IMR-90 (cell line): ENCODE measurements around the gene TTC31. TPM values are rescaled to one million over a fixed set of nuclear protein-coding genes. Genes with fewer than 3 reads are reported as not detected.

Experiments
- ATAC-seq: fragments of 200-7000 bp; cut with Tn5 transposase; 2 replicates; pipeline ENCODE4 v1.9.1; 2020; ENCODE audit warnings: low read depth, mild to moderate bottlenecking, moderate library complexity
- BruUV-seq: library from RNA; stranded (reverse); fragments of 400-500 nt; replicated peaks from 2 replicates; lab custom pipeline; 2021; lab: Mats Ljungman, UMichigan
- CTCF ChIA-PET: fragments of 300-600 bp; formaldehyde crosslinking; extraction: SDS; loops from one replicate; lab custom pipeline; 2021; ENCODE audit warnings: antibody characterized with exemption; lab: Yijun Ruan, JAX
- POLR2A ChIA-PET: fragments of 300-600 bp; sonication (Branson Sonifier 250); formaldehyde crosslinking; loops from one replicate; lab custom pipeline; 2022; ENCODE audit warnings: antibody characterized with exemption; ENCODE audit not compliant: unreplicated experiment; lab: Charles Lee
- DNase-seq: peaks from one replicate; pipeline ENCODE4 v3.0.0; 2013
- H2AFZ ChIP-seq: replicated peaks from 2 replicates; pipeline ENCODE3; 2013; ENCODE audit warnings: low read length, mild to moderate bottlenecking; ENCODE audit not compliant: poor library complexity
- H2AK5ac ChIP-seq: 2 replicates; pipeline ENCODE4 v1.6.1; 2013; ENCODE audit warnings: low read depth, low read length, inconsistent platforms
- H2AK9ac ChIP-seq: replicated peaks from 2 replicates; pipeline ENCODE3; 2013; ENCODE audit warnings: mild to moderate bottlenecking, low read depth, low read length, moderate library complexity; ENCODE audit not compliant: poor library complexity
- H2BK120ac ChIP-seq: 2 replicates; pipeline ENCODE4 v1.6.1; 2013; ENCODE audit warnings: low read depth, low read length, inconsistent platforms
- H2BK15ac ChIP-seq: 3 replicates; pipeline ENCODE4 v1.6.1; 2013; ENCODE audit warnings: low read depth, low read length, inconsistent platforms
- H2BK20ac ChIP-seq: 2 replicates; pipeline ENCODE4 v1.6.1; 2013; ENCODE audit warnings: low read depth, mild to moderate bottlenecking, inconsistent platforms, low read length, moderate library complexity
- H2BK5ac ChIP-seq: 2 replicates; pipeline ENCODE4 v1.6.1; 2013; ENCODE audit warnings: mild to moderate bottlenecking, low read depth, low read length, inconsistent platforms; ENCODE audit not compliant: poor library complexity, severe bottlenecking
- H3K14ac ChIP-seq: replicated peaks from 2 replicates; pipeline ENCODE4 v1.6.1; 2013; ENCODE audit warnings: low read depth, low read length, inconsistent platforms
- H3K18ac ChIP-seq: 2 replicates; pipeline ENCODE4 v1.6.1; 2013; ENCODE audit warnings: low read depth, low read length, control low read depth
- H3K23ac ChIP-seq: 2 replicates; pipeline ENCODE4 v1.6.1; 2013; ENCODE audit warnings: low read depth, low read length, inconsistent platforms
- H3K27ac ChIP-seq: 2 replicates; pipeline ENCODE4 v1.5.1; 2013; ENCODE audit warnings: mild to moderate bottlenecking, control low read depth, low read length; ENCODE audit not compliant: insufficient read depth
- H3K27me3 ChIP-seq: 2 replicates; pipeline ENCODE4 v1.6.1; 2013; ENCODE audit warnings: low read length; ENCODE audit not compliant: control insufficient read depth, insufficient read depth
- H3K36me3 ChIP-seq: 2 replicates; pipeline ENCODE4 v1.6.1; 2013; ENCODE audit warnings: low read length, mixed read lengths; ENCODE audit not compliant: control insufficient read depth, insufficient read depth
- H3K4ac ChIP-seq: 2 replicates; pipeline ENCODE4 v1.6.1; 2013; ENCODE audit warnings: low read depth, low read length, inconsistent platforms
- H3K4me1 ChIP-seq: 2 replicates; pipeline ENCODE4 v1.6.1; 2013; ENCODE audit warnings: low read length, mixed read lengths; ENCODE audit not compliant: control insufficient read depth, insufficient read depth
- H3K4me2 ChIP-seq: 2 replicates; pipeline ENCODE4 v1.6.1; 2013; ENCODE audit warnings: low read depth, mild to moderate bottlenecking, control low read depth, low read length, moderate library complexity
- H3K4me3 ChIP-seq: 2 replicates; pipeline ENCODE4 v1.5.1; 2013; ENCODE audit warnings: low read depth, mild to moderate bottlenecking, control low read depth, low read length, moderate library complexity; ENCODE audit not compliant: insufficient read depth
- H3K56ac ChIP-seq: 2 replicates; pipeline ENCODE4 v1.6.1; 2013; ENCODE audit warnings: low read length, inconsistent platforms; ENCODE audit not compliant: insufficient read depth; ENCODE audit errors: extremely low read depth
- H3K79me1 ChIP-seq, 2 experiments: 2 replicates each; pipeline ENCODE4 v1.6.1; 2013; ENCODE audit warnings: low read length in 2 of 2, inconsistent platforms in 1 of 2, low read depth in 1 of 2
- H3K9ac ChIP-seq: 2 replicates; pipeline ENCODE4 v1.6.1; 2013; ENCODE audit warnings: low read depth, low read length, control low read depth
- H3K9me1 ChIP-seq: 2 replicates; pipeline ENCODE4 v1.6.1; 2013; ENCODE audit warnings: low read length, inconsistent platforms; ENCODE audit not compliant: insufficient read depth
- H3K9me3 ChIP-seq: 2 replicates; pipeline ENCODE4 v1.6.1; 2013; ENCODE audit warnings: low read length; ENCODE audit not compliant: control insufficient read depth, insufficient read depth
- H4K20me1 ChIP-seq: 2 replicates; pipeline ENCODE4 v1.6.1; 2013; ENCODE audit warnings: low read length, inconsistent platforms; ENCODE audit not compliant: insufficient read depth
- H4K5ac ChIP-seq: 2 replicates; pipeline ENCODE4 v1.6.1; 2013; ENCODE audit warnings: mild to moderate bottlenecking, low read depth, low read length, control low read depth
- H4K8ac ChIP-seq, 2 experiments: 2 replicates each; pipeline ENCODE4 v1.6.1; 2013; ENCODE audit warnings: low read depth in 2 of 2, low read length in 2 of 2, control low read depth in 1 of 2, inconsistent platforms in 1 of 2
- H4K91ac ChIP-seq: 2 replicates; pipeline ENCODE4 v1.6.1; 2013; ENCODE audit warnings: low read depth, low read length, inconsistent platforms; ENCODE audit not compliant: insufficient read depth
- BHLHE40 ChIP-seq: fragments of 150-350 bp; IDR thresholded peaks from 2 replicates; pipeline ENCODE4 v1.6.1; 2016; ENCODE audit warnings: mild to moderate bottlenecking, low read depth, low read length
- CEBPB ChIP-seq: IDR thresholded peaks from 2 replicates; pipeline ENCODE4 v1.6.1; 2012; ENCODE audit warnings: low read depth, low read length, improper control_type of control experiment
- ELK1 ChIP-seq: fragments of 150-350 bp; IDR thresholded peaks from 2 replicates; pipeline ENCODE4 v1.6.1; 2016; ENCODE audit warnings: low read depth, mild to moderate bottlenecking, low read length, moderate library complexity, borderline replicate concordance
- FOS ChIP-seq: fragments of 150-350 bp; IDR thresholded peaks from 2 replicates; pipeline ENCODE4 v1.6.1; 2016; ENCODE audit warnings: low read depth, low read length
- MAFK ChIP-seq: IDR thresholded peaks from 2 replicates; pipeline ENCODE4 v1.6.1; 2012; ENCODE audit warnings: low read depth, low read length, improper control_type of control experiment
- MAZ ChIP-seq: IDR thresholded peaks from 2 replicates; pipeline ENCODE4 v1.6.1; 2012; ENCODE audit warnings: low read depth, mild to moderate bottlenecking, low read length, improper control_type of control experiment, moderate library complexity, borderline replicate concordance
- MXI1 ChIP-seq: IDR thresholded peaks from 2 replicates; pipeline ENCODE4 v1.6.1; 2012; ENCODE audit warnings: low read depth, mild to moderate bottlenecking, low read length, moderate library complexity, borderline replicate concordance
- NFE2L2 ChIP-seq: fragments of 150-350 bp; IDR thresholded peaks from 2 replicates; pipeline ENCODE4 v1.6.1; 2016; ENCODE audit warnings: low read depth, mild to moderate bottlenecking, low read length
- POLR2A ChIP-seq: IDR thresholded peaks from 2 replicates; pipeline ENCODE4 v1.6.1; 2012; ENCODE audit warnings: mild to moderate bottlenecking, low read depth, low read length
- RCOR1 ChIP-seq: IDR thresholded peaks from 2 replicates; pipeline ENCODE4 v1.6.1; 2012; ENCODE audit warnings: mild to moderate bottlenecking, low read length, improper control_type of control experiment; ENCODE audit not compliant: insufficient replicate concordance
- RFX5 ChIP-seq: IDR thresholded peaks from 2 replicates; pipeline ENCODE4 v1.8.0; 2012; ENCODE audit warnings: low read depth, mild to moderate bottlenecking, low read length, moderate library complexity
- SMC3 ChIP-seq: fragments of 150-350 bp; IDR thresholded peaks from 2 replicates; pipeline ENCODE4 v1.6.1; 2016; ENCODE audit warnings: low read depth, mild to moderate bottlenecking, antibody characterized with exemption, low read length, moderate library complexity
- USF2 ChIP-seq: fragments of 150-350 bp; IDR thresholded peaks from 2 replicates; pipeline ENCODE4 v1.6.1; 2017; ENCODE audit warnings: mild to moderate bottlenecking, antibody characterized with exemption, low read length, low read depth
- WGBS, 2 experiments: methylation state at CpG; one replicate each; pipeline versions ENCODE4 v1.1.5 to v1.1.7; 2013; ENCODE audit warnings: missing lambda C conversion rate in 2 of 2; ENCODE audit not compliant: insufficient read length in 1 of 2; ENCODE audit errors: extremely low coverage in 2 of 2; 5-methylcytosine and 5-hydroxymethylcytosine counted together
- dilution Hi-C: fragments of 300-500 bp; cut with HindIII; formaldehyde crosslinking; loops from one replicate; pipeline ENCODE4 v1.14.3; 2018; ENCODE audit warnings: low sequenced_read_pairs; ENCODE audit not compliant: unreplicated experiment
- in situ Hi-C: fragments of 300-500 bp; cut with MboI; formaldehyde crosslinking; loops from 3 replicates; pipeline ENCODE4 v1.14.3; 2019; ENCODE audit warnings: low sequenced_read_pairs, inconsistent platforms, mixed read lengths
- intact Hi-C: fragments of 100-400 bp; cut with micrococcal nuclease; formaldehyde crosslinking; loops from 2 replicates; pipeline ENCODE4 v1.10.0; 2022
- polyA plus RNA-seq, 3 experiments: library from polyadenylated mRNA; depleted of rRNA; stranded (reverse); fragments of >200 nt; gene quantifications; 2 replicates each; pipeline ENCODE4 v1.2.3, GENCODE V29; 2012; ENCODE audit warnings: low replicate concordance in 1 of 3
- total RNA-seq: library from RNA; depleted of rRNA; stranded (reverse); fragments of >200 nt; gene quantifications from 2 replicates; pipeline ENCODE4 v1.2.3, GENCODE V29; 2012

The TTC31 gene
- total and polyA plus RNA-seq, 2 of the 4 experiments (the other 2 are of a cell fraction), result 6.3 to 18.8 TPM

- no peak overlapping the region for H2AK5ac ChIP-seq
- POLR2A ChIA-PET, result no interaction called here
- in situ Hi-C loops, result no loop called here
Measured at GRCh38 chr2:74535440-74535965, 52.6 kb downstream of the TTC31 start.

More at GRCh38 chr2:74535440-74535965, 52.6 kb downstream of the TTC31 start:
- Histone ChIP-seq H2BK5ac (no peak overlapping the region), H4K5ac (no peak overlapping the region), H2BK15ac (no peak overlapping the region), H3K9me1 (peaks cover 9% of the 10 kb centered on the region), H4K8ac (no peak overlapping the region), H3K56ac (no peak overlapping the region), H3K4me3 (no peak overlapping the region), H3K23ac (no peak overlapping the region), H4K20me1 (no peaks in the 10 kb centered on the region), H2BK120ac (no peak overlapping the region), H3K36me3 (peaks cover 29% of the 10 kb centered on the region), H3K27ac (no peak overlapping the region), H3K4me1 (peaks cover 7% of the 10 kb centered on the region), H2BK20ac (no peak overlapping the region), H2AK9ac (no peak overlapping the region), H3K18ac (no peak overlapping the region), H2AFZ (no peak overlapping the region), H3K4ac (no peak overlapping the region), H4K91ac (no peak overlapping the region), H3K9me3 (no peaks in the 10 kb centered on the region), H3K9ac (no peak overlapping the region), H3K27me3 (no peaks in the 10 kb centered on the region), H3K79me1 (peaks cover 14 to 19% of the 10 kb centered on the region in 2 experiments), H3K14ac (no peak overlapping the region), H3K4me2 (no peak overlapping the region)
- ATAC-seq (no peak), DNase-seq (no peak)
- dilution Hi-C loops (no loop called here), intact Hi-C loops (no loop called here)
- CTCF ChIA-PET, result no interaction called here
- no peak for TF ChIP-seq SMC3
- no peak for TF ChIP-seq BHLHE40
- no peak for TF ChIP-seq MXI1
- no peak for TF ChIP-seq MAFK
- TF ChIP-seq RFX5, result no peak
- no peak for TF ChIP-seq MAZ
- TF ChIP-seq POLR2A, result no peak
- no peak for TF ChIP-seq FOS
- no peak for TF ChIP-seq RCOR1
- no peak for TF ChIP-seq NFE2L2
- TF ChIP-seq USF2, result no peak
- no peak for TF ChIP-seq ELK1
- no peak for TF ChIP-seq CEBPB
- no TSS peak for BruUV-seq
- WGBS, 2 experiments, result 96% methylated on average over 4 of the region's 10 CpGs; no CpG with 5 or more reads in 1 of the 2 experiments
